Renal cortical epithelial cell (primary cell): Measurements from ENCODE around the gene GALNT9. TPM values are rescaled to one million over a fixed set of nuclear protein-coding genes. Genes with fewer than 3 reads are reported as not detected.
"Not testable (repeated sequence)": the region's sequence is repeated elsewhere in the genome, so short reads cannot be mapped to it uniquely, and the experiment has no call there.

Experiments
- DNase-seq: peaks from one replicate; pipeline ENCODE4 v3.0.0-alpha.2; 2011; ENCODE audit warnings: low read depth
- total RNA-seq: library from RNA; depleted of rRNA; stranded (reverse); fragments of >200 nt; gene quantifications from 2 replicates; pipeline ENCODE4 v1.2.3, GENCODE V29; 2014

GALNT9 gene
- total RNA-seq, 1 donor from 2014 or later, result 4.2 TPM

- DNase-seq, result no peak
Observed at GRCh38 chr12:132266802-132267201, 62.6 kb downstream of the GALNT9 start.

GRCh38 chr12:132266370-132266769 is 63.0 kb downstream of the GALNT9 start:
- DNase-seq, result no peak

GRCh38 chr12:132265822-132266221 is 63.6 kb downstream of the GALNT9 start:
- not testable (repeated sequence) for DNase-seq

GRCh38 chr12:132265056-132265800 is 64.2 kb downstream of the GALNT9 start:
- no peak for DNase-seq

GRCh38 chr12:132264086-132265010 is 65.0 kb downstream of the GALNT9 start:
- no peak for DNase-seq

- DNase-seq, result no peak
Observed at GRCh38 chr12:132263451-132264049, 65.8 kb downstream of the GALNT9 start.

- no peak for DNase-seq
Observed at GRCh38 chr12:132263061-132263360, 66.4 kb downstream of the GALNT9 start.

GRCh38 chr12:132262256-132263060 is 66.9 kb downstream of the GALNT9 start:
- no peak for DNase-seq

- no peak for DNase-seq
Observed at GRCh38 chr12:132261328-132262138, 67.9 kb downstream of the GALNT9 start.

- no peak for DNase-seq
Observed at GRCh38 chr12:132260721-132261120, 68.7 kb downstream of the GALNT9 start.

- no peak for DNase-seq
Observed at GRCh38 chr12:132259872-132260695, 69.3 kb downstream of the GALNT9 start.

GRCh38 chr12:132259364-132259871 is 70.0 kb downstream of the GALNT9 start:
- no peak for DNase-seq

- DNase-seq, result no peak
Observed at GRCh38 chr12:132258543-132258942, 70.8 kb downstream of the GALNT9 start.

GRCh38 chr12:132257955-132258490 is 71.4 kb downstream of the GALNT9 start:
- DNase-seq, result no peak

- no peak for DNase-seq
Observed at GRCh38 chr12:132257206-132257954, 72.0 kb downstream of the GALNT9 start.

- no peak for DNase-seq
Observed at GRCh38 chr12:132256646-132257045, 72.7 kb downstream of the GALNT9 start.

GRCh38 chr12:132255642-132256041 is 73.7 kb downstream of the GALNT9 start:
- DNase-seq, result no peak

- no peak for DNase-seq
Observed at GRCh38 chr12:132253698-132254480, 75.5 kb downstream of the GALNT9 start.
